CD4-positive, alpha-beta T cell treated with Interferon alpha-2 for 1 hour (primary cell): ENCODE results near the gene PLCH2.
"Not testable (repeated sequence)": the region's sequence is repeated elsewhere in the genome, so short reads cannot be mapped to it uniquely, and the experiment has no call there.

Source experiments
- DNase-seq, 2 donors: peaks; one replicate each; pipeline ENCODE4 v3.0.0-alpha.2; 2020 to 2022

The PLCH2 gene

DNA sequence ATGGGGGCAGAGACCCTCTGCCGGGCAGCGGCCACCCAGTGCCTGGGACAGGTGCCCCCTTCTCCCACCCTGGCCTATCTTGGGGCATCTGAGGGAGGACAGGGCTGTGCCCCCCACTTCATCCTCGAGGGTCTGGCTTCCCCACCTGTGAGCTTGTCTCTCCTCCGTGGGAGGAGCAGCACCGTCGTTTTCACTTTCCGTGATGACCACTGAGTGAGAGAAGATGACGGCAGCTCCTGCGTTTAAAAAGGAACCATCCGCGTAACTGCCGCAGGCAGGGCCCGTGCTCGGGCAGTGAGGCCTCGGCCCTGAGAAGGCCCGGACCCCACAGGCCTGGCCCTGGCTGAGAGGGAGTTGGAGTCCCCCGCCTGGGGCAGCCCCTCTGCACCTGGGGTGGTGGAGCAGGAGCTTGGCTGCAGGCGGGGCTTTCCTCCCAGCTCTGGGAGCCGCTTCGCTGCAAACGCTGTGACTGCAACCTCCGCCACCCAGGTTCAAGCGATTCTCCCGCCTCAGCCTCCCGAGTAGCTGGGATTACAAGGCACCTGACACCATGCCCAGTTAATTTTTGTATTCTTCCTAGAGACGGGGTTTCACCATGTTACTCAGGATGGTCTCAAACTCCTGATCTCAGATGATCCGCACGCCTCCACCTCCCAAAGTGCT lies 73.4 kb downstream of the PLCH2 start:
- DNase-seq, result not testable (repeated sequence)

DNA sequence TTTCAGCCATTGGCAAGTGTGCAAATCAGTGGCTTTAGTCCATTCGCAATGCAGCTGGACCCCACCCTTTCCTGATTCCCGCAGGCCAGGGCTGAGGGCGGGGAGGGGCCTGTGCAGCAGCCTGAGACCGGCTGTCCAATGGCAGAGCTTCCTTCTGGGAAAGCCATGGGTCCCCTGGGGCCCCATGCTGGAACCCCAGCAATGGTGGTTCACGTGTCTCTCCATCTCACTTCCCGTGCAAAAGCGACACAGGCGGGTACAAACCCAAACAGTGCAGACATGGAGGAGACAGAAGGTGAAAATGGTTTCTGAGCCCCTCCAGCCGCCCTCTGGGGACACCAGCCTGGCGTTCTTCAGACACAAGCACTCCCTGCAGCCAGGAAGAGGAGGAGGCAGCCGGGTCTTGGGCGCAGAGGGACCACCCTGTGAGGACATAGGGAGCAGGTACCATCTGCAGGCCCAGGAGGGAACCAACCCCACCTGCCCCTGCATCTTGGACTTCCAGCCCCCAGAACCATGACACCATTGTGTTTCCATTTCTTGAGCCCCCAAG lies 74.3 kb downstream of the PLCH2 start:
- not testable (repeated sequence) for DNase-seq

DNA sequence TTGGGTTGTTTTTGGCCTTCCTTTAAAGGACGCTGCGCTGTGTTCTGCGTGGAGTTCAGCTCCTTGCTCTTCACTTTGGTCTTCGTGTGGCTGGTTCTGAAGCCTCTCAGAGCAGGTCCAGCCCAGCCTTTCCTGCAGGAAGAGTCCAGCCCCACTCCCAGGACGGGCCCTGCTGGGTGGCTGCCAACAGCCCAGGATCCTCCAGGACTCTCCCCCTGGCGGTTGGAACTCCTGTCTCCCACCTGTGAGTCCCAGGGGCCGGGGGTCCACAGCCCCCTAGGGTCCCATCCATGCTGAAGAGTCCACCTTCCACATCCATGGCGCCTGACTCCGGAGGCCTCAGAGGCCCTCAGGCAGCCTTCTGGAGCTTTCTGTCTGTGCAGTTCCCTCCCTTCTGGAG lies 75.5 kb downstream of the PLCH2 start:
- DNase-seq, result not testable (repeated sequence)

DNA sequence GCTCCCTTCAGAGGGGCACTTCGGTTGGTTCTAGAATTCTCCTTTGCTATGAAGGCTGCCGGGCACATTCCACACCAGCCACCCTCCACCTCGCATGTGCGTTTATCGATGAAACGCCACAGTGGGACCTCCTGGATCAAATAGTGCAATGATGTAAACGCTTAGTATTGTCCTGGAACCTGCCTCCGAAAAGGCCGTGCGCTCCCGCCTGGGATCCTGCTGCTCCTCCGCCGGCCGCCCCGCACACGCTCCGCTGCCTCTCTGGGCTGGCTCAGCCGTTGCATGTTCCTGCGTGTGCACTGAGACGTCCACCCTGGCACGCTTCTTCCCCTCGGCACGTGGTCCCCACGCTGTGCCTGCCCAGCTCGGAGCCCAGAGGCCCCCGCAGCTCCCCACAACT lies 76.1 kb downstream of the PLCH2 start:
- no peak for DNase-seq

DNA sequence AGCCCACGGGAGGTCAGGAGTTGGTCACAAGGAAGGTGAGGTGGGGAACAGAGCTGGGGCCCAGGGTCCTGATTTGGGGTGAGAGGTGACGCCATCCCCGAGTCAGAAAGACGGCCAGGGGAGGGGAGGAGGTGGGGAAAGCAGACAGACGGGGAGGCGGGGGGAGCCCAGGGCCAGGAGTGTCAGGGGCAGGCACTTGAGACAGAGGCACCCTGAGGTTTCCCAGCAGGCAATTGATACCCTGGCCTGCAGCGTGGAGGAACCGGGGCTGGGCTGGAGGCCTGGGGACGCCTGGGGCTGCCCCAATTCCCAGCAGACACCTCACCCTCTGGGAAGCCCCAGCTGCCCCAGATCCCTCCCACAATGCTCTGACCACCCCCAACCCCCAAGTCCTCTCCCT lies 77.0 kb downstream of the PLCH2 start:
- DNase-seq, result not testable (repeated sequence)

DNA sequence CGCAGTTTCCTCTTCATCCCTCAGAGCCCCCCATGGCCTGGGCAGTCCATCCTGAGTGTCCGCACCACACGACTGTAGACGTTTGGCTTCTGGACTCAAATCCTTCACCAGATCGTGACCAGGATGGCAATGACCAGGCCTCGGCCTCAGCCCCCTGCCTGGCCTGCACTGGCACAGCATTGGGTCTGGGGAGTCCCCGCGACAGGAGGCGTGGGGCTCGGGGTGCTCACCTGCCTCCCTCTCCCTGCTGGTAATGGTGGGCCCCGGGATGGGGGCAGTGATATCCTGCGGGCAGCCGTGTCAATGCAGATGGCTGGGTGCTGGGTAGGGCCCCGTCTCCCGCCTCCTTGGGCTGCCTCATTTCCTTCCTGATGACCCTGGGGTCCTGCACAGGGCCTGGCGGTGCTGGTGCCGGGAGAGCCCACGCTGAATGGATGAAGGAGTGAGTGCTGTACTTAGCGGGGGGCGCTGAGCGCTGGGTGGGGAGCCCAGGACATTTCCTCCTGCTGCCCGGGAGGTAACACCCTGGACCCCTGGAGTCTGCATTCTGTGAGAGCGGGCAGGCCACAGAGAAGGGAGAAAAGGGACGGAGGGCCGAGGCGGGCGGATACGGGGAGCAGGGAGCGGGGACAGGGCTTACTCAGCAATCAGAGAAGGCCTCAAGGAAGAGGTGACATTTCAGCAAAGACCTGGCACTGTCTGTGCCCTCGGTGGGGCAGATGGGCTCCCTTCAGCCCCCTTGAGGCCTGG lies 78.0 kb downstream of the PLCH2 start:
- DNase-seq, result no peak

DNA sequence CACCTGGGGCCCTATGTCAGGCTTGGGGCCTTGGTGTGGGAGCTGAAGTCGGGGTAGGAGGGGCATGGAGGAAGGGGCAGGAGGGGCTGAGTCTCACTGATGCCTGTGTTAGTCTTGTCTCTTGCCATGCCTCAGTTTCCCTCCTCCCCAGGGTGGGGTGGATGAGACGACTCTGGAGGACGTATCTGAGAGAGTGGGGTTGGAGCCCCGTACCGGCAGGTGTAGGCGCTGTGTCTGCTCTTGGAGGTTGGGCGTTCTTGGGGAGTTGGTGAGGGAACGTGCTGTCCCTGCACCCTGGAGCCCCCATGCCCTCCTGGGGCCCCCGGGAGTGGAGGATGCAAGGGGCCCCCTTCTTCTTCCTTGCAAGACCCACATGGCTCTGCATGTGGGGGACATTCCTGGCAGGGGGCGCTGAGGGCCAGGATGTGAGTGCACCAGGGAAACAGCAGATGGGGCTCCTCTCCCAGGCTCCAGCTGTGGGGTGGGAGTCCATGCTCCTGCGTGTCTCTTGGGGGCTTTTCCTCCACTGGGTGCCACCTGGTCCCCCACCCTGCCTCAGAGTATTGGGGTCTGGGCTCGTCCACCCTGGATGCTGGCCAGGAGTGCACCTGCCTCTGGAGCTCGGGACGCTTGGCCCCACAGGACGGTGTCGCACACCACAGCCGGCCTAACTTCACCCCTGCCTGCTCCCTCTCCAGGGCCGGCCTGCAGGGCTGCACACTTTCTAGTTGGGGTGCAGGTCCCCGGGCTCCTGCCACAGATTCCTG lies 78.7 kb downstream of the PLCH2 start:
- DNase-seq, result peak; percentile 64
